Measurements from ENCODE around the gene EDC3. TPM values are rescaled to one million over a fixed set of nuclear protein-coding genes. Genes with fewer than 3 reads are reported as not detected.
A peak's percentile ranks its signal among the peaks of the same experiment; 100 is the strongest.

The EDC3 gene
- total RNA-seq, 2 experiments from 2014 or later = 41.9 to 44.1 TPM

- Mint-ChIP-seq H3K36me3 (ENCODE audit: low read depth) (peaks cover 50% of the 10 kb centered on the region), H3K4me3 (no peak overlapping the region), H3K27me3 (no peaks in the 10 kb centered on the region), H3K4me1 (ENCODE audit: low read depth) (peaks cover 29% of the 10 kb centered on the region), H3K9me3 (no peaks in the 10 kb centered on the region), H3K27ac (peak overlapping the region; percentile 36)
- POLR2A ChIA-PET = interaction anchor here (0.9 to 1.2 kb wide), 2 partner anchors 13 to 140 kb away, joined by 4 to 5 read pairs; partner anchors contain the start of gene CLK3
- intact Hi-C loops (cut with micrococcal nuclease) = no loop called here
- CTCF ChIA-PET = interaction anchor here (0.7 to 9.6 kb wide), 2 partner anchors 8 to 9 kb away, joined by 3 to 203 read pairs; partner anchors contain the start of gene CLK3
- no peak for DNase-seq
- TF ChIP-seq CTCF (IDR thresholded peaks at IDR 0.05) = no peak
- no peak for ATAC-seq
Measured at GRCh38 chr15:74628949-74629348, 66.9 kb downstream of the EDC3 start.

- intact Hi-C loops (cut with micrococcal nuclease) = no loop called here
- TF ChIP-seq CTCF (IDR thresholded peaks at IDR 0.05) = no peak
- peak overlapping the region; percentile 80 for H3K27ac Mint-ChIP-seq
- ATAC-seq (no peak), DNase-seq (no peak)
- CTCF ChIA-PET = interaction anchor here (0.7 to 1.6 kb wide), 2 partner anchors 9 to 255 kb away, joined by 3 to 5 read pairs; no protein-coding TSS in a partner anchor
- H3K9me3 Mint-ChIP-seq = no peaks in the 10 kb centered on the region
- peaks cover 31% of the 10 kb centered on the region for H3K4me1 Mint-ChIP-seq (ENCODE audit: low read depth)
- no peak overlapping the region for H3K4me3 Mint-ChIP-seq
- POLR2A ChIA-PET = interaction anchor here (0.9 to 1.3 kb wide), 4 partner anchors 9 to 159 kb away, joined by 3 to 5 read pairs (median 4); partner anchors contain the start of gene CLK3
- H3K27me3 Mint-ChIP-seq = no peaks in the 10 kb centered on the region
- H3K36me3 Mint-ChIP-seq (ENCODE audit: low read depth) = peaks cover 53% of the 10 kb centered on the region
Measured at GRCh38 chr15:74628199-74628598, 67.6 kb downstream of the EDC3 start.

- Mint-ChIP-seq H3K27me3 (no peaks in the 10 kb centered on the region), H3K36me3 (ENCODE audit: low read depth) (peaks cover 56% of the 10 kb centered on the region), H3K9me3 (no peaks in the 10 kb centered on the region), H3K27ac (peak overlapping the region; percentile 80), H3K4me1 (ENCODE audit: low read depth) (peaks cover 31% of the 10 kb centered on the region), H3K4me3 (no peak overlapping the region)
- POLR2A ChIA-PET = interaction anchor here (1.0 to 1.3 kb wide), 5 partner anchors 9 to 160 kb away, joined by 3 to 5 read pairs (median 3); partner anchors contain the start of gene CLK3
- no peak for TF ChIP-seq CTCF (IDR thresholded peaks at IDR 0.05)
- DNase-seq (no peak), ATAC-seq (no peak)
- CTCF ChIA-PET = interaction anchor here (1.2 to 6.9 kb wide), 3 partner anchors 8 to 255 kb away, joined by 4 to 79 read pairs (median 5); no protein-coding TSS in a partner anchor
- intact Hi-C loops (cut with micrococcal nuclease) = no loop called here
Measured at GRCh38 chr15:74627766-74628165, 68.1 kb downstream of the EDC3 start.

- Mint-ChIP-seq H3K27ac (peak overlapping the region; percentile 80), H3K9me3 (no peaks in the 10 kb centered on the region), H3K4me3 (no peak overlapping the region), H3K36me3 (ENCODE audit: low read depth) (peaks cover 60% of the 10 kb centered on the region), H3K4me1 (ENCODE audit: low read depth) (peaks cover 36% of the 10 kb centered on the region), H3K27me3 (no peaks in the 10 kb centered on the region)
- ChIA-PET POLR2A (interaction anchor here (1.0 to 1.8 kb wide), 5 partner anchors 11 to 321 kb away, joined by 3 to 6 read pairs (median 3); no protein-coding TSS in a partner anchor), CTCF (interaction anchor here (1.0 to 6.9 kb wide), 5 partner anchors 8 to 254 kb away, joined by 3 to 79 read pairs (median 4); no protein-coding TSS in a partner anchor)
- TF ChIP-seq CTCF (IDR thresholded peaks at IDR 0.05) = no peak
- no peak for DNase-seq
- peak; percentile 40 for ATAC-seq
- intact Hi-C loops (cut with micrococcal nuclease) = no loop called here
Measured at GRCh38 chr15:74626752-74627692, 68.8 kb downstream of the EDC3 start.
